Smooth muscle cell (in vitro differentiated cells): ENCODE measurements around the gene EEFSEC. TPM values are rescaled to one million over a fixed set of nuclear protein-coding genes. Genes with fewer than 3 reads are reported as not detected.

Source experiments
- DNase-seq: peaks from one replicate; lab custom pipeline; 2025; ENCODE audit not compliant: unreplicated experiment; lab: John Stamatoyannopoulos, UW
- H2AFZ ChIP-seq: fragments of 200-600 bp; sonication (generic); 2 replicates; pipeline ENCODE4 v1.6.0; 2016; ENCODE audit warnings: antibody characterized with exemption, low read depth, mild to moderate bottlenecking
- H3F3A ChIP-seq: fragments of 200-600 bp; sonication (generic); 2 replicates; pipeline ENCODE4 v1.6.0; 2017; ENCODE audit warnings: antibody characterized with exemption, low read depth
- H3K27ac ChIP-seq: fragments of 200-600 bp; sonication (generic); 2 replicates; pipeline ENCODE4 v1.5.1; 2016; ENCODE audit warnings: low read depth, mild to moderate bottlenecking
- H3K27me3 ChIP-seq: fragments of 200-600 bp; sonication (generic); 2 replicates; pipeline ENCODE4 v1.6.1; 2016; ENCODE audit warnings: low read depth, mild to moderate bottlenecking
- H3K36me3 ChIP-seq: fragments of 200-600 bp; sonication (generic); 2 replicates; pipeline ENCODE4 v1.5.1; 2016; ENCODE audit warnings: low read depth
- H3K4me1 ChIP-seq: fragments of 200-600 bp; sonication (generic); 2 replicates; pipeline ENCODE4 v1.5.1; 2016; ENCODE audit warnings: low read depth
- H3K4me2 ChIP-seq: fragments of 200-600 bp; sonication (generic); 2 replicates; pipeline ENCODE4 v1.6.0; 2016; ENCODE audit warnings: mild to moderate bottlenecking
- H3K4me3 ChIP-seq: fragments of 200-600 bp; sonication (generic); 2 replicates; pipeline ENCODE4 v1.5.1; 2016; ENCODE audit warnings: mild to moderate bottlenecking
- H3K79me2 ChIP-seq: fragments of 200-600 bp; sonication (generic); 2 replicates; pipeline ENCODE4 v1.6.0; 2016; ENCODE audit warnings: low read depth, mild to moderate bottlenecking
- H3K9ac ChIP-seq: fragments of 200-600 bp; sonication (generic); 2 replicates; pipeline ENCODE4 v1.6.0; 2016; ENCODE audit warnings: low read depth
- H3K9me3 ChIP-seq: fragments of 200-600 bp; sonication (generic); replicated peaks from 2 replicates; pipeline ENCODE4 v1.5.1; 2016; ENCODE audit warnings: low read depth
- H4K20me1 ChIP-seq: fragments of 200-600 bp; sonication (generic); 2 replicates; pipeline ENCODE4 v1.6.0; 2016; ENCODE audit warnings: low read depth
- WGBS: methylation state at CpG from one replicate; pipeline ENCODE4 v1.1.7; 2016; ENCODE audit warnings: low lambda C conversion rate; 5-methylcytosine and 5-hydroxymethylcytosine counted together
- polyA plus RNA-seq: library from polyadenylated mRNA; unstranded; fragments of >200 nt; fragmentation: Nextera tagmentation; extraction: Ambion mirVana; gene quantifications from 2 replicates; pipeline ENCODE4 v1.2.1, GENCODE V29; 2016
- total RNA-seq: library from RNA; depleted of rRNA; stranded (reverse); fragments of >200 nt; gene quantifications from 2 replicates; pipeline ENCODE4 v1.2.3, GENCODE V29; 2014
- TF ChIP-seq, protein P1 (sequence below): fragments of 200-600 bp; sonication (generic); IDR thresholded peaks from 2 replicates; pipeline ENCODE4 v1.5.1; 2017; ENCODE audit warnings: borderline replicate concordance, mild to moderate bottlenecking, antibody characterized with exemption; ENCODE audit not compliant: insufficient read depth, poor library complexity, severe bottlenecking

EEFSEC gene
- total and polyA plus RNA-seq, 2 experiments from 2014 or later, result 12.4 to 17.1 TPM

DNA sequence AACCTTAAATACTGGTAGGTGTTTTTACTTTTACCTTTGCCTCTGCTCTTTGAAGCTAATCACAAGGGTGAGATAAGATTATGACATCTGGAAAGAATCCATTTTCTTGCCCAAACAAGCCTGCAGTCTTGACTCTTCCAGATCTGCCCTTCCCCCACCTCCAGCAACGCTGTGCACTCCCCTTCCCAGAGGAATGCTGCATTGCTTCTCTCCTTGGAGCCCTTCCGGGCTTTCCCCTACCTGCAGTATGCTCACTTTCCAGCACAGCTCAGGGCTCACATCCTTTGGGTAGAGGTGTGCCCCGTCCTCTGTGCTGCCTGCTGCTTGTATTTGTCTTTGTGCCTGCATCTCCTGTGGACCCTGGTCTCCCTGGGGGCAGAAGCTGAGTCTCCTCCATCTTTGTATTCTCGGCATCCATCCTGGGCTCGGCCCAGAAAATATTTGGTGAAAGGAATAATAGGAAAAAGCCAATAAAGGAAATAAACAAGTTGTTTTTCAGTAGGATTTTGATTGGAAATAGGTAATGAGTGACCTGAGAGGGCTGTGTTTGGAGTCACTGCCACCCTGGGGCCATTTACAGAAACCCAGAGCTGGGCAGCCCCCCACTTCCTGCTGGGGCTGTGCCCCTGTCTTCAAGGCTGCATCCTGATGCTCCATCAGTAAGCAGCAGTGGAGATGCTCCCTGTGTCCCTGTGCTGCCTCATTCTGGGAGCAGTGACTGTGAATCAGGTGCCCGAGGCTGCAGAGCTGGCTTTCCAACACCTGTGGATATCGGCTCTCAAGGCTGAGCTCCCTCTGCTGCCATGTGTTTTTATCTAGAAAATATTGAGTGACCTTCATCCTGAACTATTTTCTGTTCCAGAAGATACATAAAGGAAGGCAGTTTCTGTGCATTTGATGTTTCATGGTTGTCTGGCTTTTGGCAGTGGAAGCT lies 117.5 kb downstream of the EEFSEC start:
- Histone ChIP-seq H3K4me3 (no peak overlapping the region), H3K4me2 (no peak overlapping the region), H3K9me3 (no peaks in the 10 kb centered on the region), H3K36me3 (no peaks in the 10 kb centered on the region), H3K4me1 (no peaks in the 10 kb centered on the region), H3K79me2 (no peaks in the 10 kb centered on the region), H3F3A (no peaks in the 10 kb centered on the region), H4K20me1 (no peaks in the 10 kb centered on the region), H3K9ac (no peak overlapping the region), H3K27me3 (no peaks in the 10 kb centered on the region), H2AFZ (no peak overlapping the region), H3K27ac (no peak overlapping the region)
- 74% methylated on average over 7 of the region's 7 CpGs for WGBS
- TF ChIP-seq, protein P1, sequence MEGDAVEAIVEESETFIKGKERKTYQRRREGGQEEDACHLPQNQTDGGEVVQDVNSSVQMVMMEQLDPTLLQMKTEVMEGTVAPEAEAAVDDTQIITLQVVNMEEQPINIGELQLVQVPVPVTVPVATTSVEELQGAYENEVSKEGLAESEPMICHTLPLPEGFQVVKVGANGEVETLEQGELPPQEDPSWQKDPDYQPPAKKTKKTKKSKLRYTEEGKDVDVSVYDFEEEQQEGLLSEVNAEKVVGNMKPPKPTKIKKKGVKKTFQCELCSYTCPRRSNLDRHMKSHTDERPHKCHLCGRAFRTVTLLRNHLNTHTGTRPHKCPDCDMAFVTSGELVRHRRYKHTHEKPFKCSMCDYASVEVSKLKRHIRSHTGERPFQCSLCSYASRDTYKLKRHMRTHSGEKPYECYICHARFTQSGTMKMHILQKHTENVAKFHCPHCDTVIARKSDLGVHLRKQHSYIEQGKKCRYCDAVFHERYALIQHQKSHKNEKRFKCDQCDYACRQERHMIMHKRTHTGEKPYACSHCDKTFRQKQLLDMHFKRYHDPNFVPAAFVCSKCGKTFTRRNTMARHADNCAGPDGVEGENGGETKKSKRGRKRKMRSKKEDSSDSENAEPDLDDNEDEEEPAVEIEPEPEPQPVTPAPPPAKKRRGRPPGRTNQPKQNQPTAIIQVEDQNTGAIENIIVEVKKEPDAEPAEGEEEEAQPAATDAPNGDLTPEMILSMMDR, result no peak
- no peak for DNase-seq

DNA sequence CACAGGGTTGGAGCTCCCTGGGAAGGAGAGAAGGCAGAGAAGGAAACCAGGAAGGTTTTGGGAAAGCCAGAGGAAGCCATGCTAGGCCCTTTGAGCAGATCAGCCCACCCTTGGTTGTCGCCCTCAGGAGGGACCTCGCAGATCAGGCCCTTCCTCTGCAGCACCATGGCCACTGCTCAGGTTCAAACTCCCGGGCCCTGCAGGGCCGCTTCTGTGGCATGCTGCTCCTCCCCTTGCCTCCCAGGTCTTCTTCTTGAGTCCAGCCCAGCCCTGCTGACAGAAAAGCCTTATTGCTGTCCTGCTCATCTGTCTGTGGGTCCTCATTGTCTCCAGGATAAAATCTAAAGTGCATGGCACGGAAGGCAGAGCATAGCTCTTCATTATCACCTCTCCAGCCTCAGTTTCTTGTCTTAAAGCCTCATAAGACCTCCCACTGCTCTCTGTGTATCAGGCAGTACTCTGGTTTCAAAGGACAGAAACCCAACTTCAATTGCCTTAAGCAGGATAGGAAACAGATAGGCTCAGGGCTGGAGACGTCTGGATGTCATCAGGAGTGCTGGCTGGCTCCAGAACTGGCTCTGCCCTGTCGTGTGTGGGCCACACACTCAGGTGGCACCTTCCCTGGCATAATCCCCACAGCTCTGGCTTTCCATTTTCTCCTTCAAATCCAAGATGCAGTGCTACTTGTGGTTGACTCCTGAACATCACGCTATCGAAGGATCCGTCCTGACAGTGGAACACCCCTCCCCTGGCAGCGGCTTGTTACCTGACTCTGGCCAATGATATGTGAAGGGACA lies 118.5 kb downstream of the EEFSEC start:
- WGBS, result 68% methylated on average over 11 of the region's 11 CpGs

DNA sequence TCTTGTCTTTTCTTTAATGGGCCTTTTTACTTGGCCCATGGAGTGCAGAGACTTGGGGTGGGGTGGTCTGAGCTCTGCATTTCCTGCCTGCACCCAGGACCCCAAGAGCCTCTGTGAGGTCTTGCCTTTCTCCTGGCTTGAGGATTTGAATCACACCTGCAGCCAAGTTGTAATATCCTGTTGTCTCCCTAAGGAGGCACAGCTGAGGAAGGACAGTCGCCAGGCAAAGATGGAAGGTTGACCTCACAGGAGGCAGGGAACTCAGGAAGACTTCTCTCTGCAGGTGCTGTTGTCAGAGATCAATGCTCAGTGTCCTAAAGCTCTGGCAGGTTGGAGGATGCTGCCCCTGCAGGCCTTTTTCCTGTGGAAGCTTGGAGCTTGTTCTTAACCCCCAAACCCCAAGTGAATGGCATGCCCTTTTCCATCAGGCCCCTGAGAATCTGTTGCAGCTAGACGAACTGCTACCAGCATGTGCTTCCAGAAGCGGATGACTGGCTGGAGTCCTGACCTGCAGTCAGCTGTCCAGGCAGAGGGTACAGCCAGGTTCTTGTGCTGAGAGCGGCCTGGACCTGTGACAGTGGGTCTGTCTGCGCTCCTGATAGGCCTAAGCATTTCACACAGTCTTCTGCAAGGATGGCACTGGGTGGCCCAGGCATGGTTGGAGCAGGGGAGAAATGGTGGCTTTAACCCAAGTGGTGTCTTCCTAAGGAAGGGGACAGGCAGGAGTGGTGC lies 120.0 kb downstream of the EEFSEC start:
- Histone ChIP-seq H3K4me3 (no peak overlapping the region), H4K20me1 (no peaks in the 10 kb centered on the region), H3K36me3 (no peaks in the 10 kb centered on the region), H3K9me3 (no peaks in the 10 kb centered on the region), H3K9ac (no peak overlapping the region), H2AFZ (no peak overlapping the region), H3F3A (no peaks in the 10 kb centered on the region), H3K79me2 (no peaks in the 10 kb centered on the region), H3K4me1 (no peaks in the 10 kb centered on the region), H3K4me2 (no peak overlapping the region), H3K27ac (no peak overlapping the region), H3K27me3 (no peaks in the 10 kb centered on the region)
- TF ChIP-seq, protein P1, result no peak
- DNase-seq, result no peak
- WGBS, result 92% methylated on average over 5 of the region's 5 CpGs

More for the DNA sequence above, 118.5 kb downstream of the EEFSEC start:
- H3K79me2 ChIP-seq, result no peaks in the 10 kb centered on the region
- no peaks in the 10 kb centered on the region for H3K27me3 ChIP-seq
- TF ChIP-seq, protein P1, result no peak
- H3F3A ChIP-seq, result no peaks in the 10 kb centered on the region
- H3K4me1 ChIP-seq, result no peaks in the 10 kb centered on the region
- H3K27ac ChIP-seq, result no peak overlapping the region
- no peaks in the 10 kb centered on the region for H4K20me1 ChIP-seq
- no peak overlapping the region for H3K4me3 ChIP-seq
- no peak overlapping the region for H2AFZ ChIP-seq
- no peak overlapping the region for H3K4me2 ChIP-seq
- no peaks in the 10 kb centered on the region for H3K36me3 ChIP-seq
- H3K9me3 ChIP-seq, result no peaks in the 10 kb centered on the region
- H3K9ac ChIP-seq, result no peak overlapping the region
- no peak for DNase-seq
